ENCODE measurements around the gene IGF1R. TPM values are rescaled to one million over a fixed set of nuclear protein-coding genes. Genes with fewer than 3 reads are reported as not detected.

Gene IGF1R
- total RNA-seq, 4 donors from 2014 or later: 59.6 to 172 (median 88.5) TPM

DNA sequence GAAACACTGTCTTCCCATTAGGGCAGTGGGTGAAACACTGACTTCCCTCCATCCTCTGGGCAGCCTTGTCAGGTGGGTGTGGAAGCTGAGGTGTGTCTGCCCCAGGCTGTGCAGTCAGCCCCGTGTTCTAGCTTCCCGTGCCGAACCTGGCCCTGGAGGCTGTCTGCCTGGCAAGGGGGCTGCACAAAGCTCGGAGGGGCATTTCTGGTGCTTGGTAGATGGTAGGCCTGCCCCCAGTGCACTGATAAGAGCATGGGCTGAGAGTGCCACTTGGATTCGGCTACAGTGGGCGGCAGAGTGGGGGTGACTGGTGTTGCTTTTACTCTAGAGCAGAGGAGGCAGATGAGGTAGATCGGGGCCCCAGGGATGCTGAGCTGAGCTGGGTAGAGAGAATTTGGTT, 21.3 kb downstream of the IGF1R start:
- WGBS, 2 donors: 76 to 83% methylated on average over 4 to 7 of the region's 7 CpGs
- H3K4me3 ChIP-seq (ENCODE audit: low read depth, poor library complexity, severe bottlenecking): no peak overlapping the region
- no peak for TF ChIP-seq POLR2A (IDR thresholded peaks at IDR 0.05)
- TF ChIP-seq, protein P1, sequence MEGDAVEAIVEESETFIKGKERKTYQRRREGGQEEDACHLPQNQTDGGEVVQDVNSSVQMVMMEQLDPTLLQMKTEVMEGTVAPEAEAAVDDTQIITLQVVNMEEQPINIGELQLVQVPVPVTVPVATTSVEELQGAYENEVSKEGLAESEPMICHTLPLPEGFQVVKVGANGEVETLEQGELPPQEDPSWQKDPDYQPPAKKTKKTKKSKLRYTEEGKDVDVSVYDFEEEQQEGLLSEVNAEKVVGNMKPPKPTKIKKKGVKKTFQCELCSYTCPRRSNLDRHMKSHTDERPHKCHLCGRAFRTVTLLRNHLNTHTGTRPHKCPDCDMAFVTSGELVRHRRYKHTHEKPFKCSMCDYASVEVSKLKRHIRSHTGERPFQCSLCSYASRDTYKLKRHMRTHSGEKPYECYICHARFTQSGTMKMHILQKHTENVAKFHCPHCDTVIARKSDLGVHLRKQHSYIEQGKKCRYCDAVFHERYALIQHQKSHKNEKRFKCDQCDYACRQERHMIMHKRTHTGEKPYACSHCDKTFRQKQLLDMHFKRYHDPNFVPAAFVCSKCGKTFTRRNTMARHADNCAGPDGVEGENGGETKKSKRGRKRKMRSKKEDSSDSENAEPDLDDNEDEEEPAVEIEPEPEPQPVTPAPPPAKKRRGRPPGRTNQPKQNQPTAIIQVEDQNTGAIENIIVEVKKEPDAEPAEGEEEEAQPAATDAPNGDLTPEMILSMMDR (IDR thresholded peaks at IDR 0.05): no peak
- intact Hi-C loops (cut with DNase I; ENCODE audit: low total_unique reads): no loop called here
- DNase-seq (ENCODE audit: low spot score in 2 of 2): no peak

DNA sequence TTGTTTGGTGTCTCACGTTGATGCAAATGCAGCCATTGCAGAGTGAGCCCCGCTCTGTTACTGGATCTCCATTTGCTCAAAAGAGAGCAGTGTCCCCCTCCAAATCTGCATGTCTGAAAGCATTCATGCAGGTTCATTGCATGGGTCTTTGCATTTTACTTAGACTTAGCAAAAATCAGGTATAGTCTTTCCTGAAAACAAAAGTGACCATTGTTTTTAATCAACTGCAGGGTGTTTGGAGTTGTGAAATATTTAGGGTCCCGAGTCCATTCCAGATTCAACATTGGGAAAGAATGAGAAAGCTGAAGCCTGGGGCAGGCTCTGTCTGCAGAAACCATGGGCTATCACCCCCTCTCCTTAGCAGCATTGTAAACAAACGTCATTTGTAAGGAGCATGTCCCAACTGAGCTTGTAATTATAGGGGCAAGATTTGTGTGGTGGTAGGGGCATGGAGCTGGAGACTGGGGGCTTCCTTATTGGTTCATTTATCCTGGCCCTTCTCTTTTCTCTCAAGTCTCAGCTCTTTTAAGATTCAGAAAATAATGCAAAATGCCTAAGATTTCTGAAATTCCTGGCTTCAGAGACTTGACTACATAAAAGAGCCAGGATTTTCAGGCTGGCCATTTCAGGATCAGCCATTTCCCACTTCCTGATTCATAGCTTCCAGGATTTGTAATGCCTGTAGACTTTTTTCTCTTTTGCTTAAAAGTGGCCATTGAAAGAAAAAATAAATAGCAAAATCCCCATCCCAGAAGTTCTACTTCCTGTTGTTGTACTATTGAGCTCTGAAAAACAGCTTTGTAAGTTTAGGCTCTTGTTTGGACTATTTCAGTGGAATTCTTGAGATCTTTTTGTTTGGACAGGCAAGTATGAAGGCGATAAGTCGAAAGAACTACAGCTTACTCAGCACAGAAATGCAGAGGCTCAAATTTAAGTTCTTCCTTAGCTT, 23.0 kb downstream of the IGF1R start:
- TF ChIP-seq, protein P1 (IDR thresholded peaks at IDR 0.05): no peak
- TF ChIP-seq POLR2A (IDR thresholded peaks at IDR 0.05): no peak
- H3K4me3 ChIP-seq (ENCODE audit: low read depth, poor library complexity, severe bottlenecking): no peak overlapping the region
- WGBS, 2 donors: 49 to 63% methylated on average over 6 of the region's 6 CpGs
- intact Hi-C loops (cut with DNase I; ENCODE audit: low total_unique reads): no loop called here
- DNase-seq (ENCODE audit: low spot score in 2 of 2): no peak

DNA sequence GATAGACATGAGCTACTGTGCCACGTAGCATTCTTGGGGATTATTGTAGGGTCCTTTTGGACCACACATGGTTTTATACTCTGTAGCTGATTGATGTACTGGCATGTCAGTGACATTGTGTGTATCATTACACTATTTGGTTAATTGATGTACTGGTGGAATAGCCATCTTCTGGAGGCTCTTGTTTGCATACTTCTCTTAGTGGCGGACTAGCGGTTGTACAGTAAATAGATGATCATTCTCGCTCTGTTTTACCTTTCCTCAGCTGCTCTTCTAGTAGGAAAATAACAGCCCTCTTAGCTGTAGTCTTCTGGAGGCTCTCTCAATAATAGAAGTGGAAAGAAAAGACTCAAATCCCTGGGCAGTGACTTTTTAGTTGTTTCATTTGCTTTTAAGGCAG, 24.8 kb downstream of the IGF1R start:
- 94 to 99% methylated on average over 4 of the region's 4 CpGs for WGBS, 2 donors
- intact Hi-C loops (cut with DNase I; ENCODE audit: low total_unique reads): no loop called here
- no peak for DNase-seq (ENCODE audit: low spot score in 2 of 2)
- TF ChIP-seq POLR2A (IDR thresholded peaks at IDR 0.05): no peak
- TF ChIP-seq, protein P1 (IDR thresholded peaks at IDR 0.05): no peak
- H3K4me3 ChIP-seq (ENCODE audit: low read depth, poor library complexity, severe bottlenecking): no peak overlapping the region

DNA sequence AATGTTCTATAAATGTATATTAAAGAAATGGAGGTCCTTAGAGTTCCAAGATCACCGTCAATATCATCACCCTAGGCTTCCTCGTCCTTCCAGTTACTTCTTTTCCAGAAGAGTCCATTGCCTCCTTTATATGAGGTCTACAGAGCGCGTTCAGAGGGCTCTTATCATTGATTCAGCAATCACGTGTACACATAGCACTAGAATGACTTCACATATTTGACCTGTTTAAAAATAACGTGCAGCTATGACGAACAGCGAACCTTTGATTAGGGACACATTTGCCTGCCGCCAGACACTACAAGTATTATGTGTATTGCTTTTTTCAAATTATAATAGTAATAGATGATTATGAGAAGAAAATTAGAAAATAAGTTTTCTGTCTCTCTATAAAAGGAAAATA, 26.0 kb downstream of the IGF1R start:
- intact Hi-C loops (cut with DNase I; ENCODE audit: low total_unique reads): no loop called here
- 92% methylated on average over 9 of the region's 9 CpGs for WGBS, 2 donors
- TF ChIP-seq, protein P1 (IDR thresholded peaks at IDR 0.05): no peak
- TF ChIP-seq POLR2A (IDR thresholded peaks at IDR 0.05): no peak
- DNase-seq (ENCODE audit: low spot score in 2 of 2): no peak
- no peak overlapping the region for H3K4me3 ChIP-seq (ENCODE audit: low read depth, poor library complexity, severe bottlenecking)

DNA sequence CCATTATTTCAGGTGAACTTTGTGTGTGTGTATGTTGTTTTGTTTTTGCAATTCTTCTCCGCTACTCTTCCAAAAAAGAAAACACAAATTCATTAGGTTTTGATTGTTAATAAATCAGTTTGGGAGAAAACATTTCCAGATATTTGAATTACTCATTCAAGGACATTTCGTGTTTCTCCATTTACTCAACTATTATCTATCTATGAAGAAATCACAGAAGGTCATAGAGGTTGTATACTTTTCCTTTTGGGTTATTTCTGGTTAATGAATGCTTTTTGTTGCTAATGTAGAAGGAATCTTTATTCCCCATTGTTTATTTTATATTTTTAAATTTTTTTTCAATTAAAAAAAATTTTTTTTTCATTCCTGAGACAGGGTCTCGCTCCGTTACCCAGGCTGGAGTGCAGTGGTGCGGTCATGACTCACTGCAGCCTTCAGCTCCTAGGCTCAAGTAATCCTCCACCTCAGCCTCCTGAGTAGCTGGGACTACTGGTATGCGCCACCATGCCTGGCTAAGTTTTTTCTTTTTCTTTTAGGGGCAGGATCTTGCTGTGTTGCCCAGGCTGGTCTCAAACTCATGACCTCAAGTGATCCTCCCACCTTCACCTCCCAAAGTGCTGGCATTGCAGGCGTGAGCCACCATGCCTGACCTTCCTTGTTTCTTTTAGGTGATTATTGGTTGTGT, 28.4 kb downstream of the IGF1R start:
- intact Hi-C loops (cut with DNase I; ENCODE audit: low total_unique reads): no loop called here
- no peak overlapping the region for H3K4me3 ChIP-seq (ENCODE audit: low read depth, poor library complexity, severe bottlenecking)
- WGBS, 2 donors: 86 to 94% methylated on average over 7 of the region's 7 CpGs
- no peak for DNase-seq (ENCODE audit: low spot score in 2 of 2)
- no peak for TF ChIP-seq POLR2A (IDR thresholded peaks at IDR 0.05)
- TF ChIP-seq, protein P1 (IDR thresholded peaks at IDR 0.05): no peak
